WTC11 (cell line): ENCODE data around the gene CNOT1. TPM values are rescaled to one million over a fixed set of nuclear protein-coding genes. Genes with fewer than 3 reads are reported as not detected.

Experiments used
- ATAC-seq: fragments of 200-7000 bp; cut with Tn5 transposase; 2 replicates; pipeline ENCODE4 v1.10.0; 2021; ENCODE audit warnings: mild to moderate bottlenecking, moderate library complexity
- Bru-seq: library from RNA; stranded (reverse); fragments of 400-500 nt; gene quantifications from one replicate; lab custom pipeline; 2021; lab: Mats Ljungman, UMichigan
- CTCF ChIA-PET: fragments of 300-600 bp; sonication (Branson Sonifier 250); formaldehyde crosslinking; loops from one replicate; lab custom pipeline; 2021; ENCODE audit warnings: antibody characterized with exemption; lab: Charles Lee
- POLR2A ChIA-PET: fragments of 350-600 bp; sonication (Branson Sonifier 250); formaldehyde crosslinking; loops from one replicate; lab custom pipeline; 2021; ENCODE audit warnings: antibody characterized with exemption; lab: Charles Lee
- DNase-seq: peaks from one replicate; pipeline ENCODE4 v3.0.0; 2021; ENCODE audit warnings: low spot score
- H3K27ac Mint-ChIP-seq: 2 replicates; pipeline ENCODE4 v1.8.0; 2021; ENCODE audit warnings: mixed read lengths
- H3K27me3 Mint-ChIP-seq: 2 replicates; pipeline ENCODE4 v1.8.0; 2021; ENCODE audit warnings: low read depth, mild to moderate bottlenecking, moderate library complexity, mixed read lengths
- H3K36me3 Mint-ChIP-seq: 2 replicates; pipeline ENCODE4 v1.8.0; 2021; ENCODE audit warnings: mixed read lengths
- H3K4me1 Mint-ChIP-seq: 2 replicates; pipeline ENCODE4 v1.8.0; 2022; ENCODE audit warnings: mixed read lengths
- H3K4me3 Mint-ChIP-seq: 2 replicates; pipeline ENCODE4 v1.8.0; 2021; ENCODE audit warnings: mild to moderate bottlenecking, moderate library complexity, mixed read lengths
- H3K9me3 Mint-ChIP-seq: 2 replicates; pipeline ENCODE4 v1.8.0; 2021; ENCODE audit warnings: mixed read lengths
- AR ChIP-seq: fragments of 250-450 bp; sonication (Bioruptor Pico); IDR thresholded peaks from 2 replicates; pipeline ENCODE4 v1.9.0; 2021; ENCODE audit warnings: mild to moderate bottlenecking
- ATF6 ChIP-seq: sonication (generic); formaldehyde crosslinking; IDR thresholded peaks from 2 replicates; pipeline ENCODE4 v1.8.1; 2023; ENCODE audit warnings: mild to moderate bottlenecking, missing genetic modification reagents
- CREM ChIP-seq: sonication (generic); formaldehyde crosslinking; IDR thresholded peaks from 2 replicates; pipeline ENCODE4 v1.8.1; 2022; ENCODE audit warnings: mild to moderate bottlenecking, missing genetic modification reagents, moderate library complexity
- GABPB1 ChIP-seq: sonication (generic); formaldehyde crosslinking; IDR thresholded peaks from 2 replicates; pipeline ENCODE4 v1.8.1; 2023; ENCODE audit warnings: mild to moderate bottlenecking, missing genetic modification reagents
- KAT7 ChIP-seq: sonication (generic); formaldehyde crosslinking; IDR thresholded peaks from 2 replicates; pipeline ENCODE4 v1.8.1; 2023; ENCODE audit warnings: missing genetic modification reagents, mild to moderate bottlenecking, borderline replicate concordance
- NFE2L1 ChIP-seq: sonication (generic); formaldehyde crosslinking; IDR thresholded peaks from 2 replicates; pipeline ENCODE4 v1.8.1; 2023; ENCODE audit warnings: missing genetic modification reagents
- NFYB ChIP-seq: sonication (generic); formaldehyde crosslinking; conservative IDR thresholded peaks from 2 replicates; pipeline ENCODE4 v1.8.0; 2022; ENCODE audit warnings: low read depth, missing genetic modification reagents
- NR1H2 ChIP-seq: sonication (generic); formaldehyde crosslinking; IDR thresholded peaks from 2 replicates; pipeline ENCODE4 v1.9.0; 2021; ENCODE audit warnings: mild to moderate bottlenecking, moderate library complexity, missing genetic modification reagents
- NR2C2 ChIP-seq: sonication (generic); formaldehyde crosslinking; IDR thresholded peaks from 2 replicates; pipeline ENCODE4 v1.8.0; 2022; ENCODE audit warnings: mild to moderate bottlenecking, missing genetic modification reagents
- PREB ChIP-seq: sonication (generic); formaldehyde crosslinking; IDR thresholded peaks from 2 replicates; pipeline ENCODE4 v1.8.1; 2022; ENCODE audit warnings: mild to moderate bottlenecking, missing genetic modification reagents, moderate library complexity, borderline replicate concordance
- SMAD4 ChIP-seq: sonication (generic); formaldehyde crosslinking; IDR thresholded peaks from 2 replicates; pipeline ENCODE4 v1.8.0; 2022; ENCODE audit warnings: mild to moderate bottlenecking, missing genetic modification reagents
- SP1 ChIP-seq: sonication (generic); formaldehyde crosslinking; conservative IDR thresholded peaks from 2 replicates; pipeline ENCODE4 v1.8.1; 2022; ENCODE audit warnings: missing genetic modification reagents
- TEAD1 ChIP-seq: sonication (generic); formaldehyde crosslinking; IDR thresholded peaks from 2 replicates; pipeline ENCODE4 v1.8.0; 2022; ENCODE audit warnings: mild to moderate bottlenecking, missing genetic modification reagents
- ZNF396 ChIP-seq: fragments of 250-450 bp; sonication (Bioruptor Pico); IDR thresholded peaks from 2 replicates; pipeline ENCODE4 v1.8.0; 2021; ENCODE audit warnings: mild to moderate bottlenecking, moderate library complexity, borderline replicate concordance
- ZNF532 ChIP-seq: fragments of 250-450 bp; sonication (Bioruptor Pico); IDR thresholded peaks from 2 replicates; pipeline ENCODE4 v1.9.0; 2021; ENCODE audit warnings: mild to moderate bottlenecking, borderline replicate concordance
- long read RNA-seq, 3 experiments: library from RNA in 1 of 3; library from capped mRNA in 1 of 3; library from polyadenylated mRNA in 1 of 3; unstranded in 2 of 3; stranded (forward) in 1 of 3; transcript quantifications; one replicate each; pipeline ENCODE4 v2.0.0, GENCODE V29; 2021
- total RNA-seq: library from RNA; stranded (reverse); gene quantifications from 3 replicates; pipeline ENCODE4 v1.2.3, GENCODE V29; 2021
- TF ChIP-seq, protein P1 (sequence below): sonication (generic); formaldehyde crosslinking; IDR thresholded peaks from 2 replicates; pipeline ENCODE4 v1.8.0; 2022; ENCODE audit warnings: mild to moderate bottlenecking, missing genetic modification reagents
- TF ChIP-seq, protein P2 (sequence below): sonication (generic); formaldehyde crosslinking; IDR thresholded peaks from 2 replicates; pipeline ENCODE4 v1.8.0; 2022; ENCODE audit warnings: mild to moderate bottlenecking, missing genetic modification reagents

CNOT1 gene
- 278 to 314 TPM (median 283 TPM) in 3 replicates for total RNA-seq
- percentile 88 among the genes with signal in this experiment for Bru-seq, nascent RNA
- long read RNA-seq, experiment 1, full-length matches to known transcripts = 219 of 671 reads
- long read RNA-seq, experiment 1, partial matches to known transcripts = 287 of 671 reads
- long read RNA-seq, experiment 1, other reads (novel, unspliced or antisense) = 165 of 671 reads
- long read RNA-seq, experiment 2, full-length matches to known transcripts = 26 of 233 reads
- long read RNA-seq, experiment 2, partial matches to known transcripts = 140 of 233 reads
- long read RNA-seq, experiment 2, other reads (novel, unspliced or antisense) = 67 of 233 reads
- long read RNA-seq, experiment 3, partial matches to known transcripts = 1 of 1 reads
- long read RNA-seq, experiment 3, other reads (novel, unspliced or antisense) = 0 of 1 reads

- H3K36me3 Mint-ChIP-seq = peaks cover 4% of the 10 kb centered on the region
- ATAC-seq = peak; percentile 91
- DNase-seq = peak; percentile 98
- POLR2A ChIA-PET = interaction anchor here (0.7 to 1.4 kb wide), 2 partner anchors 23 to 55 kb away, joined by 3 to 7 read pairs; partner anchors contain the start of gene SLC38A7
- CTCF ChIA-PET = interaction anchor here (0.5 to 0.9 kb wide), 2 partner anchors 9 to 104 kb away, joined by 3 to 5 read pairs; no protein-coding TSS in a partner anchor
- H3K4me1 Mint-ChIP-seq = peaks cover 11% of the 10 kb centered on the region
- H3K9me3 Mint-ChIP-seq = no peaks in the 10 kb centered on the region
- H3K27ac Mint-ChIP-seq = peak within 1 kb of the TSS; percentile 100
- H3K4me3 Mint-ChIP-seq = peak within 1 kb of the TSS; percentile 99
- H3K27me3 Mint-ChIP-seq = peaks cover 3% of the 10 kb centered on the region; the same call in 1 of the 2 replicates
- TF ChIP-seq, protein P1, sequence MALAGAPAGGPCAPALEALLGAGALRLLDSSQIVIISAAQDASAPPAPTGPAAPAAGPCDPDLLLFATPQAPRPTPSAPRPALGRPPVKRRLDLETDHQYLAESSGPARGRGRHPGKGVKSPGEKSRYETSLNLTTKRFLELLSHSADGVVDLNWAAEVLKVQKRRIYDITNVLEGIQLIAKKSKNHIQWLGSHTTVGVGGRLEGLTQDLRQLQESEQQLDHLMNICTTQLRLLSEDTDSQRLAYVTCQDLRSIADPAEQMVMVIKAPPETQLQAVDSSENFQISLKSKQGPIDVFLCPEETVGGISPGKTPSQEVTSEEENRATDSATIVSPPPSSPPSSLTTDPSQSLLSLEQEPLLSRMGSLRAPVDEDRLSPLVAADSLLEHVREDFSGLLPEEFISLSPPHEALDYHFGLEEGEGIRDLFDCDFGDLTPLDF (CRISPR knock-in tag) = 0 out of 2 replicates have a peak, but pooled peaks have one; percentile 20
- TF ChIP-seq AR (peak; percentile 42; the same call in 1 of the 2 replicates), KAT7 (CRISPR knock-in tag) (0 out of 2 replicates have a peak, but pooled peaks have one; percentile 47), ZNF396 (CRISPR knock-in tag) (no peak), NR1H2 (CRISPR knock-in tag) (no peak), NFE2L1 (CRISPR knock-in tag) (no peak), NFYB (CRISPR knock-in tag) (peak; percentile 99), SMAD4 (CRISPR knock-in tag) (0 out of 2 replicates have a peak, but pooled peaks have one; percentile 59), TEAD1 (CRISPR knock-in tag) (peak; percentile 12), ZNF532 (CRISPR knock-in tag) (peak; percentile 55; the same call in 1 of the 2 replicates), ATF6 (no peak), NR2C2 (no peak), CREM (peak; percentile 96), PREB (CRISPR knock-in tag) (0 out of 2 replicates have a peak, but pooled peaks have one; percentile 6), SP1 (CRISPR knock-in tag) (peak; percentile 45), GABPB1 (CRISPR knock-in tag) (peak; percentile 96)
- TF ChIP-seq, protein P2, sequence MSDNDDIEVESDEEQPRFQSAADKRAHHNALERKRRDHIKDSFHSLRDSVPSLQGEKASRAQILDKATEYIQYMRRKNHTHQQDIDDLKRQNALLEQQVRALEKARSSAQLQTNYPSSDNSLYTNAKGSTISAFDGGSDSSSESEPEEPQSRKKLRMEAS (CRISPR knock-in tag) = peak; percentile 88
Measured at GRCh38 chr16:58629733-58630640, at the start of gene CNOT1. Gene CNOT1 (minus strand): TSS chr16:58629826. CDS start chr16:58599337, 30,489 bp downstream.
